HFFc6 (cell line): ENCODE data around the gene CNTLN. TPM values are rescaled to one million over a fixed set of nuclear protein-coding genes. Genes with fewer than 3 reads are reported as not detected.

ENCODE experiments used
- DNase-seq: peaks from one replicate; pipeline ENCODE4 v3.0.0-alpha.2; 2018
- H3K27ac Mint-ChIP-seq: 2 replicates; pipeline ENCODE4 v1.8.0; 2020; ENCODE audit warnings: mild to moderate bottlenecking, mixed read lengths
- H3K27me3 Mint-ChIP-seq: 2 replicates; pipeline ENCODE4 v1.8.0; 2021; ENCODE audit warnings: mild to moderate bottlenecking, moderate library complexity, mixed read lengths; ENCODE audit not compliant: insufficient read depth
- H3K36me3 Mint-ChIP-seq: 2 replicates; pipeline ENCODE4 v1.8.0; 2021; ENCODE audit warnings: low read depth, mixed read lengths
- H3K4me1 Mint-ChIP-seq: 2 replicates; pipeline ENCODE4 v1.8.0; 2020; ENCODE audit warnings: low read depth, mixed read lengths
- H3K4me3 Mint-ChIP-seq: 2 replicates; pipeline ENCODE4 v1.8.0; 2020; ENCODE audit warnings: mild to moderate bottlenecking, moderate library complexity, mixed read lengths
- H3K9me3 Mint-ChIP-seq: 2 replicates; pipeline ENCODE4 v1.8.0; 2020; ENCODE audit warnings: mild to moderate bottlenecking, mixed read lengths
- total RNA-seq, 6 experiments: library from RNA; stranded (reverse); fragmentation: NEBNext Ultra II Directional; extraction: Animal tissue kit (Norgen Biotek cat#: 25700); gene quantifications; 2 replicates in 1 of 6; 3 replicates in 5 of 6; pipeline ENCODE4 v1.2.3, GENCODE V29; 2021
- TF ChIP-seq, protein P1 (sequence below): fragments of 200-600 bp; sonication (generic); IDR thresholded peaks from 2 replicates; pipeline ENCODE4 v1.5.0; 2021; ENCODE audit warnings: antibody characterized with exemption, mild to moderate bottlenecking

CNTLN gene
- total RNA-seq, 6 experiments from 2014 or later: 4.9 to 9.0 (median 8.6) TPM

DNA sequence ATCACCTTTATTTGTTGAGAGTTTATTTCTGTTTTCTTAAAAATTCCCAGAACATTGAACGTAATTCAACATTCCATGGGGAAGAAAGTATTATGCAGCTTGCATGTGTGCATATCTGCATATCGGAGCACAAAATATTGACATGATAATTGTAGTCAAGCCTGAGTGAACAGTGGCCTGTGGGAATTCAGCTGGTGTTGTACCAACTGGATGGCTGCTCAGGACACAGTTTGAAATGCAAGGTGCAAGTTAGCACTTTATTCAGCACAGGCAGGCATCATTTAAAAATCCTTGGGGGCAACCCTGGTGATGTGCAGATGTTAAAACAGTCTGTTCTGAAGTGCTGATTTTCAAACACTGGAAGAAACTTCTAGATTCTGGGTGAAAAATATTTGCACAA lies 82.4 kb downstream of the CNTLN start:
- Mint-ChIP-seq H3K4me3 (no peak overlapping the region), H3K36me3 (peaks cover 19% of the 10 kb centered on the region; the same call in 1 of the 2 replicates), H3K27me3 (no peaks in the 10 kb centered on the region; the same call in none of the 2 replicates), H3K9me3 (peaks cover 17% of the 10 kb centered on the region), H3K27ac (no peak overlapping the region), H3K4me1 (peaks cover 16% of the 10 kb centered on the region)
- TF ChIP-seq, protein P1, sequence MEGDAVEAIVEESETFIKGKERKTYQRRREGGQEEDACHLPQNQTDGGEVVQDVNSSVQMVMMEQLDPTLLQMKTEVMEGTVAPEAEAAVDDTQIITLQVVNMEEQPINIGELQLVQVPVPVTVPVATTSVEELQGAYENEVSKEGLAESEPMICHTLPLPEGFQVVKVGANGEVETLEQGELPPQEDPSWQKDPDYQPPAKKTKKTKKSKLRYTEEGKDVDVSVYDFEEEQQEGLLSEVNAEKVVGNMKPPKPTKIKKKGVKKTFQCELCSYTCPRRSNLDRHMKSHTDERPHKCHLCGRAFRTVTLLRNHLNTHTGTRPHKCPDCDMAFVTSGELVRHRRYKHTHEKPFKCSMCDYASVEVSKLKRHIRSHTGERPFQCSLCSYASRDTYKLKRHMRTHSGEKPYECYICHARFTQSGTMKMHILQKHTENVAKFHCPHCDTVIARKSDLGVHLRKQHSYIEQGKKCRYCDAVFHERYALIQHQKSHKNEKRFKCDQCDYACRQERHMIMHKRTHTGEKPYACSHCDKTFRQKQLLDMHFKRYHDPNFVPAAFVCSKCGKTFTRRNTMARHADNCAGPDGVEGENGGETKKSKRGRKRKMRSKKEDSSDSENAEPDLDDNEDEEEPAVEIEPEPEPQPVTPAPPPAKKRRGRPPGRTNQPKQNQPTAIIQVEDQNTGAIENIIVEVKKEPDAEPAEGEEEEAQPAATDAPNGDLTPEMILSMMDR: no peak
- DNase-seq: no peak

DNA sequence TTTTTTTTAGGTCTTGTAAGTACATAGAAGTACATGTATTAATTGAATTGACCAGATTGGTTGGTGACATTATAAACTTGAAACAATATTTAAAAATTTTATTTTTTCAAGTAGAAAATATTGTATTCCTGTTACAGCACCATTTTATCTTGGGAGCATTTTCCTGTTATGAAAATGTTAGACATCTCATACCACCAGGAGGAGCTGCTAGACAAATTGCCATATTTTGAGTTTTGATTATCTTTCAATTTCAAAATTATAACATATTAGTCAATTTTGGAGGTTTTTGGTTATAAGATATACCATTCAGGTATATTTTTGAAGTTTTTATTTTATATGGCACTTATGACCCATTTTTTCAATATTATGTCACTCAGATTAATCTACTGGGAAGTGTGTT lies 84.4 kb downstream of the CNTLN start:
- no peak for DNase-seq
- Mint-ChIP-seq H3K36me3 (peaks cover 6% of the 10 kb centered on the region; the same call in 1 of the 2 replicates), H3K4me1 (peaks cover 16% of the 10 kb centered on the region), H3K27me3 (no peaks in the 10 kb centered on the region; the same call in 1 of the 2 replicates), H3K27ac (no peak overlapping the region), H3K4me3 (no peak overlapping the region), H3K9me3 (peaks cover 6% of the 10 kb centered on the region; the same call in 1 of the 2 replicates)
- TF ChIP-seq, protein P1: peak; percentile 77

DNA sequence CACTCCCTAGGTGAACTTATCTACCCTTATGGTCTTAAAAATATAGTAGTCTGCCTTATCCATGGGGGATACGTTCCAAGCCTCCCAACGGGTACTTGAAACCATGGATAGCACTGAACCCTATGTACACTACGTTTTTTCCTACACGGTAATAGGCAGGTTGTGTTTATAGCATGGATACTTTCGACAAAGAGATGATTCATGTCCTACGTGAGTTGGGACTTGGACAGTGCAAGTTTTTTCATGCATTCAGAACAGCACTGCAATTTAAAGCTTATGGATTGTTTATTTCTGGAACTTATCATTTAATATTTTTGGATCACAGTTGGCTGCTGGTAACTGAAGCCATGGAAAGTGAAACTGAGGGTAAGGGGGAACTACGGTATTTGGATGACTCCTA lies 88.1 kb downstream of the CNTLN start:
- Mint-ChIP-seq H3K36me3 (no peaks in the 10 kb centered on the region), H3K9me3 (no peaks in the 10 kb centered on the region), H3K4me3 (no peak overlapping the region), H3K27me3 (no peaks in the 10 kb centered on the region), H3K4me1 (peaks cover 5% of the 10 kb centered on the region; the same call in 1 of the 2 replicates), H3K27ac (no peak overlapping the region)
- DNase-seq: no peak
- TF ChIP-seq, protein P1: no peak

DNA sequence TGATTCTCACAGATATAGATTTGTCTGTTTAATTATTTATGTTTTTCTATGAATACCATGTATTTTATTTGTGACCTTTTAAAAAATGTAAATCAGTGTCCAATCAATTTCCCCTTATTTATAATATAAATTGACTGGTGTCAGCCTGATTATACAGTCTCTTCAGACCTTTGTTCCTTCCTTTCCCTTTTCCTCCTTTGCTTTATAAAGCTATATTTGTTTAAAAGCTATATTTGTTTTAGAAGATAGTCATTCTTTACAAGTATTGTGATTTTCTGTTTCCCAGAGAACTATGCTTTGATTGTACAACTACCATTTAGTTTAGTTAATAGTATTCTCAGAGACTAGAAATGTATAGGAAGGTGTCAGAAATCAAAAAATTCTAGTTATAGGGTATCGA lies 90.6 kb downstream of the CNTLN start:
- Mint-ChIP-seq H3K4me3 (no peak overlapping the region), H3K27ac (no peak overlapping the region), H3K4me1 (no peaks in the 10 kb centered on the region), H3K27me3 (no peaks in the 10 kb centered on the region), H3K9me3 (no peaks in the 10 kb centered on the region), H3K36me3 (peaks cover 6% of the 10 kb centered on the region)
- no peak for DNase-seq
- TF ChIP-seq, protein P1: no peak

DNA sequence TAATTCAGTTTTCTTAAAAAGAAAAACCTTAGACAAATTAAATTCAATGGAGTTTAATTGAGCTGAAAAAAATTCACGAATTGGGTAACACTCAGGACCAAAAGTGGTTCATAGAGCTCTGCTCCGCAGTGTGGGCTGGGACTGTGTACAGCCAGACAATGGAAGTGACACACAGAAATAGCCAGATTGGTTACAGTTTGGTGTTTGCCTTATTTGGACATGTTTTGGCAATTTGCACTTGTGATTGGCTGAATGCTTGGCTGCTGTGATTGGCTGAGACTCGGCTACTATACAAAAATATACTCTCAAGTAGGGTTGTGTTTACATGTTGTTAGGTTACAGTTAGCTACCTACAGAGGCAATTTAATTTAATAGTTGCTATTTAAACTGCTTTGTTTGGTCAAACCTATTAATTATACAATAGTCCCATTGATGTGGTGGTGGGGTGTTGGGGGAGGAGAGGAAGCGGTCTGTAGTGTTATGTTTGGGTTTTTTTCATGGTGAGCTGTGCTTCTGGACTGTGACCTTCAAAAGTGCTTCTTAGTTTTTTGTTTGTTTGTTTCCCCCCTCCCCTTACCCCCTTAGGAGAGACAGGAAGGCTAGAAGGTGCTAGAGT lies 95.2 kb downstream of the CNTLN start:
- Mint-ChIP-seq H3K9me3 (no peaks in the 10 kb centered on the region), H3K4me1 (no peaks in the 10 kb centered on the region), H3K4me3 (no peak overlapping the region), H3K27ac (no peak overlapping the region), H3K36me3 (peaks cover 6% of the 10 kb centered on the region), H3K27me3 (no peaks in the 10 kb centered on the region)
- TF ChIP-seq, protein P1: no peak
- DNase-seq: no peak
